Tibial nerve (tissue), 4 donors: ENCODE measurements around the gene GPX6. TPM values are rescaled to one million over a fixed set of nuclear protein-coding genes. Genes with fewer than 3 reads are reported as not detected.
A peak's percentile ranks its signal among the peaks of the same experiment; 100 is the strongest.

Source experiments
- DNase-seq, 2 donors: peaks; one replicate each; pipeline ENCODE4 v3.0.0-alpha.2; 2019; ENCODE audit warnings: low spot score in 2 of 2
- H3K27ac ChIP-seq, 4 donors: fragments of 200-600 bp; sonication (generic) in 3 of 4; one replicate each; pipeline ENCODE4 v1.5.1; 2017 to 2019; ENCODE audit warnings: mild to moderate bottlenecking in 1 of 4
- H3K27me3 ChIP-seq, 2 donors: fragments of 200-600 bp; sonication (generic) in 1 of 2; one replicate each; pipeline versions ENCODE4 v1.5.1 to v1.6.0; 2017 to 2019
- H3K36me3 ChIP-seq, 3 donors: fragments of 200-600 bp; sonication (generic); one replicate each; pipeline ENCODE4 v1.5.1; 2018 to 2019
- H3K4me1 ChIP-seq, 4 donors: fragments of 200-600 bp; sonication (generic) in 3 of 4; one replicate each; pipeline ENCODE4 v1.5.1; 2017 to 2019
- H3K4me3 ChIP-seq, 4 donors: fragments of 200-600 bp; sonication (generic) in 3 of 4; one replicate each; pipeline ENCODE4 v1.5.1; 2017 to 2019; ENCODE audit warnings: mild to moderate bottlenecking in 1 of 4, moderate library complexity in 1 of 4
- H3K9me3 ChIP-seq, 4 donors: fragments of 200-600 bp; sonication (generic) in 3 of 4; one replicate each; pipeline ENCODE4 v1.5.1; 2017 to 2019
- CTCF ChIP-seq, 5 experiments: fragments of 200-600 bp in 3 of 5; fragments of 450-650 bp in 2 of 5; sonication (generic) in 3 of 5; IDR thresholded peaks; one replicate each; pipeline ENCODE4 v1.5.1; 2016 to 2019; ENCODE audit warnings: antibody characterized with exemption in 5 of 5, mild to moderate bottlenecking in 3 of 5, moderate library complexity in 2 of 5
- EP300 ChIP-seq, 2 donors: sonication (generic); formaldehyde crosslinking; IDR thresholded peaks; one replicate each; pipeline ENCODE4 v1.6.1; 2017; ENCODE audit warnings: antibody characterized with exemption in 2 of 2, mild to moderate bottlenecking in 1 of 2
- POLR2A ChIP-seq, 2 donors: fragments of 450-650 bp; IDR thresholded peaks; one replicate each; pipeline ENCODE4 v1.6.1; 2017; ENCODE audit warnings: antibody characterized with exemption in 2 of 2, mild to moderate bottlenecking in 2 of 2, moderate library complexity in 2 of 2
- WGBS, 2 donors: methylation state at CpG; one replicate each; pipeline ENCODE4 v1.1.5; 2018; 5-methylcytosine and 5-hydroxymethylcytosine counted together
- total RNA-seq, 4 donors: library from RNA; depleted of rRNA; stranded (reverse); fragments of >200 nt; gene quantifications; one replicate each; pipeline ENCODE4 v1.1.0, GENCODE V29; 2016

GPX6 gene
- total RNA-seq, result not detected

- H3K4me1 ChIP-seq, result no peaks in the 10 kb centered on the region
- no peak within 1 kb of the TSS for H3K4me3 ChIP-seq
- H3K27ac ChIP-seq, result no peak within 1 kb of the TSS
- DNase-seq, result no peak
- no peaks in the 10 kb centered on the region for H3K27me3 ChIP-seq
- H3K36me3 ChIP-seq, result no peaks in the 10 kb centered on the region
- H3K9me3 ChIP-seq, result peaks cover 0 to 3% (median 0%) of the 10 kb centered on the region in 4 donors
- TF ChIP-seq EP300 (IDR thresholded peaks at IDR 0.05) (no peak), CTCF (IDR thresholded peaks at IDR 0.05) (no peak)
- 32 to 51% methylated on average over 4 of the region's 4 CpGs for WGBS, 2 donors
These were observed at the start of gene GPX6 for GRCh38 chr6:28515676-28516075. GPX6 (minus strand) TSS chr6:28515793; CDS start chr6:28515743, 50 bp downstream.

GRCh38 chr6:28563430-28564095 lies 48.0 kb upstream of the GPX6 start:
- Histone ChIP-seq H3K27me3 (no peaks in the 10 kb centered on the region), H3K9me3 (no peaks in the 10 kb centered on the region), H3K27ac (no peak overlapping the region), H3K36me3 (no peaks in the 10 kb centered on the region), H3K4me1 (no peaks in the 10 kb centered on the region), H3K4me3 (no peak overlapping the region)
- whole genome bisulfite sequencing, 2 donors, result 31 to 32% methylated on average over 3 of the region's 3 CpGs
- TF ChIP-seq POLR2A (IDR thresholded peaks at IDR 0.05) (no peak), CTCF (IDR thresholded peaks at IDR 0.05) (no peak), EP300 (IDR thresholded peaks at IDR 0.05) (no peak)
- no peak for DNase-seq

GRCh38 chr6:28558629-28559028 lies 43.0 kb upstream of the GPX6 start:
- H3K27ac ChIP-seq, result no peak overlapping the region
- no peak for TF ChIP-seq POLR2A (IDR thresholded peaks at IDR 0.05)
- no peak for TF ChIP-seq EP300 (IDR thresholded peaks at IDR 0.05)
- TF ChIP-seq CTCF (IDR thresholded peaks at IDR 0.05), result no peak
- H3K27me3 ChIP-seq, result peaks cover 0 to 3% of the 10 kb centered on the region in 2 donors
- H3K4me1 ChIP-seq, result peaks cover 0 to under 1% (median 0%) of the 10 kb centered on the region in 4 donors
- 62 to 69% methylated on average over 3 of the region's 3 CpGs for WGBS, 2 donors
- no peaks in the 10 kb centered on the region for H3K9me3 ChIP-seq
- H3K36me3 ChIP-seq, result no peaks in the 10 kb centered on the region
- no peak overlapping the region for H3K4me3 ChIP-seq
- no peak for DNase-seq

GRCh38 chr6:28555136-28555535 lies 39.5 kb upstream of the GPX6 start:
- H3K27ac ChIP-seq, result no peak overlapping the region
- H3K27me3 ChIP-seq, result peaks cover 0 to 9% of the 10 kb centered on the region in 2 donors
- TF ChIP-seq EP300 (IDR thresholded peaks at IDR 0.05), result no peak
- no peak for TF ChIP-seq CTCF (IDR thresholded peaks at IDR 0.05)
- no peak for TF ChIP-seq POLR2A (IDR thresholded peaks at IDR 0.05)
- DNase-seq, result no peak
- WGBS, 2 donors, result 63 to 67% methylated on average over 2 of the region's 2 CpGs
- no peak overlapping the region for H3K4me3 ChIP-seq
- peaks cover 0 to 4% (median 0%) of the 10 kb centered on the region in 4 donors for H3K4me1 ChIP-seq
- no peaks in the 10 kb centered on the region for H3K9me3 ChIP-seq
- H3K36me3 ChIP-seq, result no peaks in the 10 kb centered on the region

- TF ChIP-seq CTCF (IDR thresholded peaks at IDR 0.05) (no peak), POLR2A (IDR thresholded peaks at IDR 0.05) (no peak), EP300 (IDR thresholded peaks at IDR 0.05) (no peak)
- WGBS, 2 donors, result 20 to 21% methylated on average over 25 of the region's 25 CpGs
- DNase-seq, result no peak
- Histone ChIP-seq H3K27ac (no peak overlapping the region), H3K9me3 (no peaks in the 10 kb centered on the region), H3K36me3 (no peaks in the 10 kb centered on the region), H3K4me1 (peaks cover 0 to 4% (median 0%) of the 10 kb centered on the region in 4 donors), H3K27me3 (peaks cover 0 to 9% of the 10 kb centered on the region in 2 donors), H3K4me3 (peak overlapping the region in 2 of 4 donors; percentile 15 to 23)
These were observed 38.6 kb upstream of the GPX6 start for GRCh38 chr6:28553986-28554881.
